HepG2 (cell line): ENCODE results near the gene FBH1. TPM values are rescaled to one million over a fixed set of nuclear protein-coding genes. Genes with fewer than 3 reads are reported as not detected.

Experiments used
- ATAC-seq: fragments of 200-7000 bp; cut with Tn5 transposase; 3 replicates; pipeline ENCODE4 v1.9.1; 2020; ENCODE audit warnings: mild to moderate bottlenecking, moderate library complexity
- BruUV-seq: library from RNA; stranded (reverse); fragments of 400-500 nt; replicated peaks from 2 replicates; lab custom pipeline; 2021; lab: Mats Ljungman, UMichigan
- CTCF ChIA-PET: fragments of 300-600 bp; formaldehyde crosslinking; extraction: SDS; loops from one replicate; lab custom pipeline; 2021; ENCODE audit warnings: low total read pairs, inconsistent platforms, low intra/inter-chr PET ratio; lab: Yijun Ruan, JAX
- POLR2A ChIA-PET: fragments of 350-600 bp; sonication (Branson Sonifier 250); formaldehyde crosslinking; loops from one replicate; lab custom pipeline; 2020; ENCODE audit warnings: antibody characterized with exemption, inconsistent platforms; lab: Yijun Ruan, JAX
- DNase-seq: peaks from one replicate; pipeline ENCODE4 v3.0.0-alpha.2; 2015; ENCODE audit warnings: low spot score
- FAIRE-seq: peaks from 3 replicates; lab custom pipeline; 2011; peaks lifted over from hg19 to GRCh38; lab: Jason Lieb, UNC
- H2AFZ ChIP-seq: one replicate; pipeline ENCODE4 v1.6.1; 2011; ENCODE audit warnings: low read length, inconsistent platforms
- H3K27ac ChIP-seq: fragments of 300-600 bp; 3 replicates; pipeline ENCODE4 v1.8.0; 2011; ENCODE audit warnings: mixed run types, mild to moderate bottlenecking, mixed read lengths, low read length, inconsistent platforms; ENCODE audit not compliant: insufficient read depth; ENCODE audit errors: extremely low read length
- H3K27me3 ChIP-seq, 2 experiments: fragments of 200-600 bp in 1 of 2; 2 replicates in 1 of 2; 3 replicates in 1 of 2; pipeline versions ENCODE4 v1.6.0 to v1.8.0; 2011; ENCODE audit warnings: low read length in 2 of 2, mild to moderate bottlenecking in 2 of 2, moderate library complexity in 2 of 2, inconsistent platforms in 1 of 2; ENCODE audit not compliant: insufficient read depth in 2 of 2, control insufficient read depth in 1 of 2
- H3K36me3 ChIP-seq, 2 experiments: fragments of 200-600 bp in 1 of 2; replicated peaks in 1 of 2; 2 replicates in 1 of 2; 3 replicates in 1 of 2; pipeline versions ENCODE4 v1.5.1 to v1.8.0; 2011; ENCODE audit warnings: low read length in 2 of 2, inconsistent platforms in 1 of 2; ENCODE audit not compliant: insufficient read depth in 2 of 2, control insufficient read depth in 1 of 2
- H3K4me1 ChIP-seq: 2 replicates; pipeline ENCODE4 v1.5.1; 2012; ENCODE audit warnings: low read length, inconsistent platforms; ENCODE audit not compliant: insufficient read depth
- H3K4me2 ChIP-seq: 2 replicates; pipeline ENCODE4 v1.6.0; 2011; ENCODE audit warnings: low read depth, low read length, inconsistent platforms
- H3K4me3 ChIP-seq, 3 experiments: fragments of 200-600 bp in 1 of 3; sonication (generic), shearing (Covaris generic) in 1 of 3; replicated peaks in 1 of 3; 2 replicates each; pipeline ENCODE4 v1.5.1; 2011 to 2016; ENCODE audit warnings: low read length in 3 of 3, inconsistent platforms in 2 of 3, low read depth in 2 of 3, mild to moderate bottlenecking in 2 of 3, control low read depth in 1 of 3, mixed read lengths in 1 of 3; ENCODE audit not compliant: insufficient read depth in 1 of 3
- H3K79me2 ChIP-seq: one replicate; pipeline ENCODE4 v1.6.1; 2011; ENCODE audit warnings: low read length, inconsistent platforms; ENCODE audit not compliant: insufficient read depth
- H3K9ac ChIP-seq: 2 replicates; pipeline ENCODE4 v1.6.0; 2011; ENCODE audit warnings: mild to moderate bottlenecking, low read depth, low read length, inconsistent platforms; ENCODE audit not compliant: insufficient read depth
- H3K9me3 ChIP-seq: 2 replicates; pipeline ENCODE4 v1.5.1; 2012; ENCODE audit warnings: mild to moderate bottlenecking, low read length
- H4K20me1 ChIP-seq: 2 replicates; pipeline ENCODE4 v1.6.0; 2011; ENCODE audit warnings: inconsistent platforms, mild to moderate bottlenecking, low read length, moderate library complexity; ENCODE audit not compliant: insufficient read depth
- CBFB ChIP-seq: sonication (generic); formaldehyde crosslinking; IDR thresholded peaks from 2 replicates; pipeline ENCODE4 v1.4.0; 2020; ENCODE audit warnings: missing genetic modification reagents
- DNMT1 ChIP-seq: sonication (generic); formaldehyde crosslinking; IDR thresholded peaks from 2 replicates; pipeline ENCODE4 v1.5.1; 2020; ENCODE audit warnings: mild to moderate bottlenecking, missing genetic modification reagents
- HES4 ChIP-seq: sonication (generic); formaldehyde crosslinking; IDR thresholded peaks from 2 replicates; pipeline ENCODE4 v1.9.0; 2021; ENCODE audit warnings: mild to moderate bottlenecking, missing genetic modification reagents, borderline replicate concordance
- HOXA7 ChIP-seq: sonication (generic); formaldehyde crosslinking; IDR thresholded peaks from 2 replicates; pipeline ENCODE4 v1.8.1; 2022; ENCODE audit warnings: mild to moderate bottlenecking, missing genetic modification reagents, moderate library complexity
- IKZF1 ChIP-seq: fragments of 450-650 bp; IDR thresholded peaks from 2 replicates; pipeline ENCODE4 v1.7.1; 2016
- JARID2 ChIP-seq: sonication (generic); formaldehyde crosslinking; IDR thresholded peaks from 2 replicates; pipeline ENCODE4 v1.8.1; 2023; ENCODE audit warnings: missing genetic modification reagents, inconsistent platforms; ENCODE audit not compliant: insufficient replicate concordance
- JUN ChIP-seq: sonication (generic); formaldehyde crosslinking; IDR thresholded peaks from 2 replicates; pipeline ENCODE4 v1.4.0; 2020; ENCODE audit warnings: mild to moderate bottlenecking, missing genetic modification reagents
- NBN ChIP-seq: fragments of 450-650 bp; conservative IDR thresholded peaks from 2 replicates; pipeline ENCODE4 v1.6.1; 2017
- NFAT5 ChIP-seq: sonication (generic); formaldehyde crosslinking; IDR thresholded peaks from 2 replicates; pipeline ENCODE4 v1.4.0; 2020; ENCODE audit warnings: missing genetic modification reagents
- PATZ1 ChIP-seq: sonication (generic); formaldehyde crosslinking; IDR thresholded peaks from 2 replicates; pipeline ENCODE4 v1.4.0; 2020; ENCODE audit warnings: missing genetic modification reagents
- PRMT3 ChIP-seq: sonication (generic); formaldehyde crosslinking; IDR thresholded peaks from 2 replicates; pipeline ENCODE4 v1.8.1; 2022; ENCODE audit warnings: low read depth, mild to moderate bottlenecking, moderate library complexity, missing genetic modification reagents, borderline replicate concordance
- RBM22 ChIP-seq: fragments of 200-400 bp; formaldehyde crosslinking; optimal IDR thresholded peaks from 2 replicates; pipeline ENCODE3; 2017; ENCODE audit warnings: mild to moderate bottlenecking, low read length, moderate library complexity
- SYNCRIP ChIP-seq: fragments of 200-400 bp; formaldehyde crosslinking; IDR thresholded peaks from 2 replicates; pipeline ENCODE4 v1.6.1; 2018; ENCODE audit warnings: mild to moderate bottlenecking, low read depth, low read length; ENCODE audit not compliant: insufficient read depth
- TBL1XR1 ChIP-seq: fragments of 150-350 bp; IDR thresholded peaks from 2 replicates; pipeline ENCODE4 v1.6.1; 2014; ENCODE audit warnings: borderline replicate concordance, low read length; ENCODE audit not compliant: partially characterized antibody
- ZNF136 ChIP-seq: sonication (generic); formaldehyde crosslinking; IDR thresholded peaks from 2 replicates; pipeline ENCODE4 v1.8.1; 2022; ENCODE audit warnings: low read depth, mild to moderate bottlenecking, moderate library complexity, missing genetic modification reagents
- ZNF530 ChIP-seq: sonication (generic); formaldehyde crosslinking; IDR thresholded peaks from 2 replicates; pipeline ENCODE4 v1.5.0; 2020; ENCODE audit warnings: low read depth, mild to moderate bottlenecking, missing genetic modification reagents
- ZNF562 ChIP-seq: sonication (generic); formaldehyde crosslinking; IDR thresholded peaks from 2 replicates; pipeline ENCODE4 v1.8.0; 2022; ENCODE audit warnings: missing genetic modification reagents, borderline replicate concordance
- ZNF720 ChIP-seq: sonication (generic); formaldehyde crosslinking; IDR thresholded peaks from 2 replicates; pipeline ENCODE4 v1.4.0; 2020; ENCODE audit warnings: missing genetic modification reagents
- ZNF841 ChIP-seq: sonication (generic); formaldehyde crosslinking; IDR thresholded peaks from 2 replicates; pipeline ENCODE4 v1.8.1; 2023; ENCODE audit warnings: missing genetic modification reagents, borderline replicate concordance
- ZSCAN30 ChIP-seq: sonication (generic); formaldehyde crosslinking; IDR thresholded peaks from 2 replicates; pipeline ENCODE4 v1.5.0; 2020; ENCODE audit warnings: mild to moderate bottlenecking, missing genetic modification reagents
- WGBS: methylation state at CpG from one replicate; pipeline ENCODE4 v1.1.6; 2017; ENCODE audit warnings: low lambda C conversion rate; 5-methylcytosine and 5-hydroxymethylcytosine counted together
- in situ Hi-C: cut with HindIII; loops from 2 replicates; pipeline ENCODE4 v1.10.0; 2017; ENCODE audit warnings: low pct_unique_long_range_greater_than_20kb; ENCODE audit not compliant: extremely low pct_ligation_motif_present
- intact Hi-C: fragments of 100-400 bp; cut with micrococcal nuclease; formaldehyde crosslinking; loops from one replicate; pipeline ENCODE4 v1.10.0; 2022; ENCODE audit not compliant: unreplicated experiment
- polyA plus RNA-seq, 8 experiments: library from polyadenylated mRNA; depleted of rRNA in 3 of 8; stranded (reverse) in 7 of 8; unstranded in 1 of 8; fragments of >200 nt; fragmentation: Illumina TruSeq in 4 of 8; extraction: Trizol in 4 of 8; gene quantifications; 2 replicates each; pipeline versions ENCODE4 v1.2.1 to v1.2.3, GENCODE V29; 2011 to 2016; ENCODE audit warnings: low read depth in 4 of 8, missing spikeins in 1 of 8, mixed read lengths in 1 of 8; ENCODE audit not compliant: insufficient read depth in 1 of 8
- total RNA-seq, 5 experiments: library from RNA; depleted of rRNA; stranded (reverse); fragments of >200 nt; fragmentation: Illumina TruSeq; extraction: Trizol; gene quantifications; 2 replicates each; pipeline ENCODE4 v1.2.3, GENCODE V29; 2016; ENCODE audit warnings: low read depth in 1 of 5

FBH1 gene
- total and polyA plus RNA-seq, 2 of the 13 experiments (the other 11 are each of a cell fraction or from before 2014, with no cell fraction given) = 48.8 to 60.3 TPM

- TF ChIP-seq ZNF562 (CRISPR knock-in tag) (no peak), SYNCRIP (no peak), JUN (CRISPR knock-in tag) (no peak), ZNF136 (no peak), NFAT5 (CRISPR knock-in tag) (no peak), ZNF720 (CRISPR knock-in tag) (no peak), NBN (no peak), ZNF841 (CRISPR knock-in tag) (no peak), CBFB (CRISPR knock-in tag) (no peak), HES4 (no peak), PRMT3 (CRISPR knock-in tag) (no peak), TBL1XR1 (no peak), DNMT1 (CRISPR knock-in tag) (no peak), RBM22 (no peak), ZNF530 (no peak), HOXA7 (CRISPR knock-in tag) (no peak), PATZ1 (no peak), JARID2 (no peak), ZSCAN30 (CRISPR knock-in tag) (no peak), IKZF1 (no peak)
- Histone ChIP-seq H3K36me3 (no peaks in the 10 kb centered on the region), H3K4me3 (no peak overlapping the region), H4K20me1 (no peaks in the 10 kb centered on the region), H3K9me3 (no peaks in the 10 kb centered on the region), H3K9ac (no peak overlapping the region), H2AFZ (no peak overlapping the region), H3K79me2 (no peaks in the 10 kb centered on the region), H3K4me2 (no peak overlapping the region), H3K27ac (no peak overlapping the region), H3K4me1 (no peaks in the 10 kb centered on the region), H3K27me3 (peaks cover 0 to 3% of the 10 kb centered on the region in 2 experiments; a peak in 2 of 5 replicates)
- 8% methylated on average over 2 of the region's 5 CpGs for WGBS
- in situ Hi-C loops (no loop called here), intact Hi-C loops (no loop called here)
- no peak for DNase-seq
- ATAC-seq = no peak
- CTCF ChIA-PET = no interaction called here
- POLR2A ChIA-PET = no interaction called here
- BruUV-seq = no TSS peak
- FAIRE-seq = no peak
These were observed 69.1 kb downstream of the FBH1 start for GRCh38 chr10:5959142-5959541.
